ENCODE results near the gene CLEC1B. TPM values are rescaled to one million over a fixed set of nuclear protein-coding genes. Genes with fewer than 3 reads are reported as not detected.
A peak's percentile ranks its signal among the peaks of the same experiment; 100 is the strongest.
"Not testable (repeated sequence)": the region's sequence is repeated elsewhere in the genome, so short reads cannot be mapped to it uniquely, and the experiment has no call there.

Gene CLEC1B
- total RNA-seq, 1 experiment from 2014 or later, result not detected

- in situ Hi-C loops (cut with HindIII; ENCODE audit: low sequenced_read_pairs), result no loop called here
- DNase-seq (ENCODE audit: low spot score), result no peak
Observed at GRCh38 chr12:9977916-9978315, 21.0 kb downstream of the CLEC1B start.

- in situ Hi-C loops (cut with HindIII; ENCODE audit: low sequenced_read_pairs); DNase-seq (ENCODE audit: low spot score): not testable (repeated sequence)
Observed at GRCh38 chr12:9976626-9977025, 22.3 kb downstream of the CLEC1B start.

GRCh38 chr12:9975614-9976013, 23.3 kb downstream of the CLEC1B start:
- in situ Hi-C loops (cut with HindIII; ENCODE audit: low sequenced_read_pairs), result no loop called here
- DNase-seq (ENCODE audit: low spot score), result no peak

- DNase-seq (ENCODE audit: low spot score); in situ Hi-C loops (cut with HindIII; ENCODE audit: low sequenced_read_pairs): not testable (repeated sequence)
Observed at GRCh38 chr12:9974731-9975130, 24.2 kb downstream of the CLEC1B start.

GRCh38 chr12:9973949-9974348, 25.0 kb downstream of the CLEC1B start:
- in situ Hi-C loops (cut with HindIII; ENCODE audit: low sequenced_read_pairs), result no loop called here
- DNase-seq (ENCODE audit: low spot score), result no peak

GRCh38 chr12:9971181-9971580, 27.7 kb downstream of the CLEC1B start, which contains the start of gene CLEC12A:
Gene CLEC12A, plus strand, starts transcription at chr12:9971409. Its CDS starts 188 bp downstream, at chr12:9971597.
- no peak for DNase-seq (ENCODE audit: low spot score)
- in situ Hi-C loops (cut with HindIII; ENCODE audit: low sequenced_read_pairs), result no loop called here

GRCh38 chr12:9969673-9970072, 29.2 kb downstream of the CLEC1B start:
- in situ Hi-C loops (cut with HindIII; ENCODE audit: low sequenced_read_pairs), result no loop called here

GRCh38 chr12:9961901-9962300, 37.0 kb downstream of the CLEC1B start:
- in situ Hi-C loops (cut with HindIII; ENCODE audit: low sequenced_read_pairs), result no loop called here
- DNase-seq (ENCODE audit: low spot score), result no peak

More at GRCh38 chr12:9969673-9970072, 29.2 kb downstream of the CLEC1B start:
- DNase-seq (ENCODE audit: low spot score), result no peak

GRCh38 chr12:9961106-9961505, 37.8 kb downstream of the CLEC1B start:
- in situ Hi-C loops (cut with HindIII; ENCODE audit: low sequenced_read_pairs), result no loop called here
- no peak for DNase-seq (ENCODE audit: low spot score)

GRCh38 chr12:9960590-9960989, 38.3 kb downstream of the CLEC1B start:
- in situ Hi-C loops (cut with HindIII; ENCODE audit: low sequenced_read_pairs), result no loop called here
- no peak for DNase-seq (ENCODE audit: low spot score)

GRCh38 chr12:9957834-9958233, 41.1 kb downstream of the CLEC1B start:
- no peak for DNase-seq (ENCODE audit: low spot score)
- in situ Hi-C loops (cut with HindIII; ENCODE audit: low sequenced_read_pairs), result no loop called here

- in situ Hi-C loops (cut with HindIII; ENCODE audit: low sequenced_read_pairs); DNase-seq (ENCODE audit: low spot score): not testable (repeated sequence)
Observed at GRCh38 chr12:9952954-9953729, 45.8 kb downstream of the CLEC1B start.

- no peak for DNase-seq (ENCODE audit: low spot score)
- in situ Hi-C loops (cut with HindIII; ENCODE audit: low sequenced_read_pairs), result no loop called here
Observed at GRCh38 chr12:9951026-9951675, 47.8 kb downstream of the CLEC1B start.

GRCh38 chr12:9948606-9949296, 50.2 kb downstream of the CLEC1B start:
- in situ Hi-C loops (cut with HindIII; ENCODE audit: low sequenced_read_pairs), result no loop called here
- no peak for DNase-seq (ENCODE audit: low spot score)

- in situ Hi-C loops (cut with HindIII; ENCODE audit: low sequenced_read_pairs), result no loop called here
- no peak for DNase-seq (ENCODE audit: low spot score)
Observed at GRCh38 chr12:9947674-9948073, 51.2 kb downstream of the CLEC1B start.

GRCh38 chr12:9944391-9944790, 54.5 kb downstream of the CLEC1B start:
- in situ Hi-C loops (cut with HindIII; ENCODE audit: low sequenced_read_pairs), result no loop called here
- DNase-seq (ENCODE audit: low spot score), result no peak

GRCh38 chr12:9943240-9943639, 55.7 kb downstream of the CLEC1B start:
- in situ Hi-C loops (cut with HindIII; ENCODE audit: low sequenced_read_pairs), result no loop called here
- DNase-seq (ENCODE audit: low spot score), result peak; percentile 16

Measured in G401 (cell line).